Panc1 (cell line): ENCODE results near the gene LRRC61. TPM values are rescaled to one million over a fixed set of nuclear protein-coding genes. Genes with fewer than 3 reads are reported as not detected.
"Not testable (repeated sequence)": the region's sequence is repeated elsewhere in the genome, so short reads cannot be mapped to it uniquely, and the experiment has no call there.

ENCODE experiments used
- ATAC-seq: fragments of 200-7000 bp; cut with Tn5 transposase; 2 replicates; pipeline ENCODE4 v1.9.1; 2020; ENCODE audit warnings: mild to moderate bottlenecking, moderate library complexity
- BruUV-seq: library from RNA; stranded (reverse); fragments of 400-500 nt; replicated peaks from 2 replicates; lab custom pipeline; 2021; lab: Mats Ljungman, UMichigan
- CTCF ChIA-PET: fragments of 300-600 bp; sonication (Branson Sonifier 250); formaldehyde crosslinking; loops from one replicate; lab custom pipeline; 2022; ENCODE audit warnings: antibody characterized with exemption; lab: Charles Lee
- POLR2A ChIA-PET: fragments of 300-600 bp; sonication (Branson Sonifier 250); formaldehyde crosslinking; loops from one replicate; lab custom pipeline; 2022; ENCODE audit warnings: antibody characterized with exemption; lab: Charles Lee
- DNase-seq: peaks from one replicate; pipeline ENCODE4 v3.0.0-alpha.2; 2010; ENCODE audit warnings: low read depth, low spot score
- H3K27ac ChIP-seq: 2 replicates; pipeline ENCODE4 v1.5.1; 2011; ENCODE audit warnings: mild to moderate bottlenecking, low read length, inconsistent platforms
- H3K27me3 ChIP-seq: fragments of 200-500 bp; sonication (Bioruptor generic); 2 replicates; pipeline ENCODE4 v1.6.0; 2014; ENCODE audit warnings: low read length, inconsistent platforms; ENCODE audit not compliant: control insufficient read depth, insufficient read depth
- H3K36me3 ChIP-seq: fragments of 200-500 bp; sonication (Bioruptor generic); 2 replicates; pipeline ENCODE4 v1.5.1; 2014; ENCODE audit warnings: inconsistent platforms, mild to moderate bottlenecking, low read length, moderate library complexity; ENCODE audit not compliant: control insufficient read depth, insufficient read depth
- H3K4me1 ChIP-seq: 2 replicates; pipeline ENCODE4 v1.5.1; 2011; ENCODE audit warnings: inconsistent platforms, mild to moderate bottlenecking, low read length, moderate library complexity; ENCODE audit not compliant: control insufficient read depth, insufficient read depth
- H3K4me3 ChIP-seq, 2 experiments: 2 replicates each; pipeline ENCODE4 v1.5.1; 2011 to 2012; ENCODE audit warnings: low read depth in 2 of 2, low read length in 2 of 2, mild to moderate bottlenecking in 2 of 2, inconsistent platforms in 1 of 2, moderate library complexity in 1 of 2
- H3K9me3 ChIP-seq: fragments of 200-500 bp; sonication (Bioruptor generic); 2 replicates; pipeline ENCODE4 v1.5.1; 2014; ENCODE audit warnings: low read depth, mild to moderate bottlenecking, inconsistent platforms, low read length, moderate library complexity; ENCODE audit not compliant: control insufficient read depth, insufficient read depth
- CTCF ChIP-seq: fragments of 450-650 bp; IDR thresholded peaks from 2 replicates; pipeline ENCODE4 v1.5.1; 2017; ENCODE audit warnings: mild to moderate bottlenecking
- POLR2AphosphoS5 ChIP-seq: IDR thresholded peaks from 2 replicates; pipeline ENCODE4 v1.6.1; 2012; ENCODE audit warnings: mild to moderate bottlenecking, low read depth, low read length, moderate library complexity
- REST ChIP-seq, 2 experiments: IDR thresholded peaks; 2 replicates each; pipeline ENCODE4 v1.6.1; 2011 to 2012; ENCODE audit warnings: low read depth in 2 of 2, control low read depth in 1 of 2, low read length in 1 of 2, mild to moderate bottlenecking in 1 of 2, moderate library complexity in 1 of 2; ENCODE audit not compliant: insufficient read depth in 1 of 2
- SIN3A ChIP-seq: IDR thresholded peaks from 2 replicates; pipeline ENCODE4 v1.6.1; 2012; ENCODE audit warnings: low read depth, mild to moderate bottlenecking, low read length, moderate library complexity, borderline replicate concordance; ENCODE audit not compliant: insufficient read depth
- TCF7L2 ChIP-seq: IDR thresholded peaks from 2 replicates; pipeline ENCODE4 v1.6.1; 2011; ENCODE audit warnings: mild to moderate bottlenecking, low read depth, low read length, inconsistent platforms
- in situ Hi-C: cut with HindIII; loops from 2 replicates; pipeline ENCODE4 v1.10.0; 2016; ENCODE audit warnings: low sequenced_read_pairs, low pct_unique_long_range_greater_than_20kb
- intact Hi-C: fragments of 100-400 bp; cut with micrococcal nuclease; formaldehyde crosslinking; loops from one replicate; pipeline ENCODE4 v1.10.0; 2022; ENCODE audit not compliant: unreplicated experiment
- total RNA-seq: library from RNA; stranded (reverse); gene quantifications from one replicate; pipeline ENCODE4 v1.2.1, GENCODE V29; 2021; ENCODE audit not compliant: unreplicated experiment

LRRC61 gene
- total RNA-seq, 1 experiment from 2014 or later, result 13.8 TPM

- POLR2A ChIA-PET, intact Hi-C loops, BruUV-seq, H3K36me3 ChIP-seq, CTCF ChIA-PET, H3K9me3 ChIP-seq, H3K27me3 ChIP-seq, H3K27ac ChIP-seq, H3K4me1 ChIP-seq, H3K4me3 ChIP-seq, in situ Hi-C loops, DNase-seq, ATAC-seq: not testable (repeated sequence)
These were observed 17.8 kb upstream of the LRRC61 start for GRCh38 chr7:150305259-150305902.

GRCh38 chr7:150305903-150306284 lies 17.3 kb upstream of the LRRC61 start:
- intact Hi-C loops, H3K4me3 ChIP-seq, H3K9me3 ChIP-seq, DNase-seq, H3K27ac ChIP-seq, ATAC-seq, in situ Hi-C loops, CTCF ChIA-PET, BruUV-seq, POLR2A ChIA-PET, H3K36me3 ChIP-seq, H3K4me1 ChIP-seq, H3K27me3 ChIP-seq: not testable (repeated sequence)

GRCh38 chr7:150306377-150306776 lies 16.8 kb upstream of the LRRC61 start:
- POLR2A ChIA-PET, CTCF ChIA-PET, H3K4me1 ChIP-seq, in situ Hi-C loops, H3K4me3 ChIP-seq, H3K27ac ChIP-seq, intact Hi-C loops, H3K36me3 ChIP-seq, H3K9me3 ChIP-seq, BruUV-seq, DNase-seq, H3K27me3 ChIP-seq, ATAC-seq: not testable (repeated sequence)

- Histone ChIP-seq H3K36me3 (no peaks in the 10 kb centered on the region), H3K9me3 (no peaks in the 10 kb centered on the region), H3K27ac (no peak overlapping the region), H3K4me1 (no peaks in the 10 kb centered on the region), H3K27me3 (no peaks in the 10 kb centered on the region), H3K4me3 (no peak overlapping the region)
- BruUV-seq, result no TSS peak
- ATAC-seq (no peak), DNase-seq (no peak)
- CTCF ChIA-PET, result no interaction called here
- TF ChIP-seq TCF7L2 (no peak), CTCF (no peak), POLR2AphosphoS5 (no peak), SIN3A (no peak), REST (IDR thresholded peaks at IDR 0.05; ENCODE audit: insufficient read depth in 1 of 2, low read depth in 2 of 2, low read length in 1 of 2) (no peak)
- in situ Hi-C loops (no loop called here), intact Hi-C loops (no loop called here)
- POLR2A ChIA-PET, result no interaction called here
These were observed 16.0 kb upstream of the LRRC61 start for GRCh38 chr7:150307129-150307528.
